ENCODE results near the gene GP5. TPM values are rescaled to one million over a fixed set of nuclear protein-coding genes. Genes with fewer than 3 reads are reported as not detected.
A peak's percentile ranks its signal among the peaks of the same experiment; 100 is the strongest.

Gene GP5
- total RNA-seq = under 1 TPM; 0.15 to 0.16 TPM
- polyA plus RNA-seq (ENCODE audit: insufficient read length in 6 of 6) = under 1 TPM; 0.56 to 1.00 (median 0.70) TPM
- long read RNA-seq, donor 1, partial matches to known transcripts = 0 of 1 reads
- long read RNA-seq, donor 1, other reads (novel, unspliced or antisense) = 0 of 1 reads
- long read RNA-seq, donor 2 = 0 reads
- long read RNA-seq, donor 3 = 0 reads
- long read RNA-seq, donor 4 = 0 reads
- long read RNA-seq, donor 5 = 0 reads
- long read RNA-seq, donor 6, partial matches to known transcripts = 0 of 1 reads
- long read RNA-seq, donor 6, other reads (novel, unspliced or antisense) = 0 of 1 reads
- long read RNA-seq, donor 7 = 0 reads
- long read RNA-seq, donor 8, partial matches to known transcripts = 0 of 1 reads
- long read RNA-seq, donor 8, other reads (novel, unspliced or antisense) = 0 of 1 reads
- long read RNA-seq, donor 9 = 0 reads
- long read RNA-seq, donor 10 = 0 reads
- long read RNA-seq, donor 11, partial matches to known transcripts = 0 of 1 reads
- long read RNA-seq, donor 11, other reads (novel, unspliced or antisense) = 0 of 1 reads
- long read RNA-seq, donor 12 = 0 reads

GRCh38 chr3:194399166-194399565, at the start of gene GP5:
GP5 (minus strand) TSS chr3:194399266; CDS start chr3:194398282, 984 bp downstream.
- no peaks in the 10 kb centered on the region for H3K9me3 ChIP-seq
- peaks cover 19 to 59% of the 10 kb centered on the region in 2 donors for H3K27me3 ChIP-seq
- H3K4me3 ChIP-seq = no peak within 1 kb of the TSS
- TF ChIP-seq CTCF (IDR thresholded peaks at IDR 0.05) = no peak
- H3K36me3 ChIP-seq = peaks cover 0 to 7% of the 10 kb centered on the region in 2 donors
- intact Hi-C loops (cut with DNase I) = loop anchor here in 1 of 2 donors (5.0 kb wide), 1 partner anchor 57 kb away; no protein-coding TSS in a partner anchor
- H3K4me1 ChIP-seq = peaks cover 6 to 23% of the 10 kb centered on the region in 2 donors
- no peak within 1 kb of the TSS for H3K27ac ChIP-seq
- ATAC-seq = no peak
- no peak for DNase-seq

- no peaks in the 10 kb centered on the region for H3K9me3 ChIP-seq
- no peak for TF ChIP-seq CTCF (IDR thresholded peaks at IDR 0.05)
- H3K4me3 ChIP-seq = no peak overlapping the region
- H3K27ac ChIP-seq = no peak overlapping the region
- intact Hi-C loops (cut with DNase I) = no loop called here
- DNase-seq (no peak), ATAC-seq (no peak)
- H3K4me1 ChIP-seq = no peaks in the 10 kb centered on the region
- no peaks in the 10 kb centered on the region for H3K27me3 ChIP-seq
- peaks cover 7 to 95% of the 10 kb centered on the region in 2 donors for H3K36me3 ChIP-seq
Observed at GRCh38 chr3:194447657-194448056, 48.6 kb upstream of the GP5 start.

GRCh38 chr3:194447161-194447560, 48.1 kb upstream of the GP5 start:
- no peak for TF ChIP-seq CTCF (IDR thresholded peaks at IDR 0.05)
- DNase-seq = peak in 1 of 4 donors; percentile 15
- Histone ChIP-seq H3K27ac (no peak overlapping the region), H3K27me3 (no peaks in the 10 kb centered on the region), H3K36me3 (peaks cover 7 to 95% of the 10 kb centered on the region in 2 donors), H3K9me3 (no peaks in the 10 kb centered on the region), H3K4me1 (no peaks in the 10 kb centered on the region), H3K4me3 (no peak overlapping the region)
- intact Hi-C loops (cut with DNase I) = no loop called here
- peak; percentile 86 for ATAC-seq

GRCh38 chr3:194446754-194447153, 47.7 kb upstream of the GP5 start:
- H3K9me3 ChIP-seq = no peaks in the 10 kb centered on the region
- no peak overlapping the region for H3K27ac ChIP-seq
- no peak overlapping the region for H3K4me3 ChIP-seq
- no peak for ATAC-seq
- no peak for DNase-seq
- H3K36me3 ChIP-seq = peaks cover 7 to 95% of the 10 kb centered on the region in 2 donors
- H3K4me1 ChIP-seq = no peaks in the 10 kb centered on the region
- H3K27me3 ChIP-seq = no peaks in the 10 kb centered on the region
- intact Hi-C loops (cut with DNase I) = no loop called here
- TF ChIP-seq CTCF (IDR thresholded peaks at IDR 0.05) = no peak

GRCh38 chr3:194446172-194446571, 47.1 kb upstream of the GP5 start:
- intact Hi-C loops (cut with DNase I) = no loop called here

More at GRCh38 chr3:194446172-194446571, 47.1 kb upstream of the GP5 start:
- H3K27me3 ChIP-seq = no peaks in the 10 kb centered on the region
- H3K27ac ChIP-seq = no peak overlapping the region
- H3K36me3 ChIP-seq = peaks cover 7 to 95% of the 10 kb centered on the region in 2 donors
- no peak overlapping the region for H3K4me3 ChIP-seq
- peaks cover 0 to 3% of the 10 kb centered on the region in 2 donors for H3K4me1 ChIP-seq
- TF ChIP-seq CTCF (IDR thresholded peaks at IDR 0.05) = no peak
- no peak for DNase-seq
- no peak for ATAC-seq
- H3K9me3 ChIP-seq = no peaks in the 10 kb centered on the region
